ENCODE results near the gene ADPRM.

ADPRM gene

DNA sequence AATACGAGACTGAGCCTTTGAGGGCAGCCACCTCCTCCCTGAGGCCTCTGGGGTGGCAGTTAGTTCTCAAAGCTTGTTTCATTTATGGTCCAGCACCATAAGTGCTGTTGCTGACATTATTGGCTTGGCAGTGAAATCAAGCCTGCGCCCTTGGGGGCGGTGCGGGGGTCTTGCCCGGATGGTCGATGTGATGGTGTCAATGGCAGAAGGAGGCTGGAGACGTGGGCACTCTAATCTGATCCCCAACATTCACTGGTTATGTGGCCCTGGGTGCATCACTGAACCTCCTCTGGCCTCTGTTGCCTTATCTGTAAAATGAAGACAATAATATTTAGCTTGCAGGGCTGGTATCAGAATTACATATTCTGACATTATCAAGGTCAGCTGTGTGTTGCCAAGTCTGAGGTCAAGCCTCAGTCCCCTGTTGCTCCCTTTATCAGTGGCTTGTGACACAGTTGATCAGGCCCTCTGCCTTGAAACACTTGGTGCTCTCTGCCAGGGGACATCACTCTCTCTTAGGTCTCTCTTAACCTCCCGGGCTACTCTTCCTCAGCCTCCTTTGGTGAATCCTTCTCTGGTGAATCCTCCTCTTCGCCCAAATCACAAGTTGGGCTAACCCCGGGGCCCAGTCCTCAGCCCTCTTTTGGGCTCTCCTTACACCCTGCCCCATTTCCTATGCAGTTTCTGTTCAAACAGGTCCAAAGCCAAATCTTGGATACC lies 44.2 kb downstream of the ADPRM start:
- no peak for TF ChIP-seq ZNF274 (IDR thresholded peaks at IDR 0.05; ENCODE audit: low read depth, low read length)
- H3K4me3 ChIP-seq (ENCODE audit: low read length): no peak overlapping the region

DNA sequence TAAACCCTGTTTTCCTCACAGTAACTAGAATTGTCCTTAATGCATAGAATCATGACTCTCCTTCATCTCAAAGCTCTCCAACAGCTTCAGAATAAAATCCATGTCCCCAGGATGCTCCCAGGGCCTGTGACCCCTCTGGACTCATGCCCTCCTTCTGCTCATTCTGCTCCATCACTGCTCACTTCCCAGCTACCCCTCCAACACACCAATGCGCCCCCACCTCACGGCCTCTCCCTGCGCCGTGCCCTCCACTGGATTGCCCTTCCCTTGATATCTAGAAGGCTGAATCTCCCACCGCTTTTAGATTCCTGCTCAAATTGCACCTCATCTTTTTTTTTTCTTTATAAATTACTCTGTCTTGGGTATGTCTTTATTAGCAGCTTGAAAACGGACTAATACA lies 45.0 kb downstream of the ADPRM start:
- H3K4me3 ChIP-seq (ENCODE audit: low read length): no peak overlapping the region
- no peak for TF ChIP-seq ZNF274 (IDR thresholded peaks at IDR 0.05; ENCODE audit: low read depth, low read length)

GRCh38 chr17:10743316-10744009 lies 46.1 kb downstream of the ADPRM start:
- H3K4me3 ChIP-seq (ENCODE audit: low read length): no peak overlapping the region
- no peak for TF ChIP-seq ZNF274 (IDR thresholded peaks at IDR 0.05; ENCODE audit: low read depth, low read length)

- TF ChIP-seq ZNF274 (IDR thresholded peaks at IDR 0.05; ENCODE audit: low read depth, low read length): no peak
Observed at GRCh38 chr17:10744501-10745000, 47.2 kb downstream of the ADPRM start.

GRCh38 chr17:10745231-10745630 lies 47.8 kb downstream of the ADPRM start:
- TF ChIP-seq ZNF274 (IDR thresholded peaks at IDR 0.05; ENCODE audit: low read depth, low read length): no peak
- H3K4me3 ChIP-seq (ENCODE audit: low read length): no peak overlapping the region

More at GRCh38 chr17:10744501-10745000, 47.2 kb downstream of the ADPRM start:
- no peak overlapping the region for H3K4me3 ChIP-seq (ENCODE audit: low read length)

DNA sequence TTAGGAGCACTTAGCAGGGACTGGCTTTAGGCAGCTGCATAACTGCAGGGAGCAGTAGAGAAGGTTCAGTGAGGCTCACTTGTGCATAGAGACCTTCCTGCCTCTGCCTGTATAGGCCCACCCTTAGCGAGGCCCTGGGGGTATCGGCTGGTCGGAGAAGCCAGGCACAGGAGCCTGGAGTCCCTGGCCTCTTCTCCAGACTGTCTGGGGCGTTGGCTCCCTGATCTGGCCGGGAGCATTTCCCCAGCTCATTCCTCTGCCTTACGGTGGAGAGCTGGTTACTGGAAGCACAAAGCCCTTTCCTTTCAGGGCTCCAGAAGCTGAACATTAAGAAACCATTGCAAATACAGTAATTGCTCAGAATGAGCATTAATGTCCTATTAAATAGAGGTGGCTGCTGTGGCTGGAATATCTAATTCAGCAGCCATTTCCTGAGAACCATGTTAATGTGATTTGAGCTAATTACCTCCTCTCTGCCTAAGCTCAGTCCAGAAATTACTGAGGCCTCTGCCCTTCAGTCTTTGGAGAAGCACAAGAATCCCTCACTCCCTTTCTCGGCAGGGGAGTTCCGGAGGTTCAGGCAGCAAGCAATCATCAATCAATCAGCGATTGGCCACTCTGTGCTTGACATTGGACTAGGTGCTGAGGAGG lies 51.3 kb downstream of the ADPRM start:
- TF ChIP-seq ZNF274 (IDR thresholded peaks at IDR 0.05; ENCODE audit: low read depth, low read length): no peak
- no peak overlapping the region for H3K4me3 ChIP-seq (ENCODE audit: low read length)

- TF ChIP-seq ZNF274 (IDR thresholded peaks at IDR 0.05; ENCODE audit: low read depth, low read length): no peak
Observed at GRCh38 chr17:10750210-10750609, 52.8 kb downstream of the ADPRM start.

GRCh38 chr17:10751563-10751962 lies 54.2 kb downstream of the ADPRM start:
- no peak for TF ChIP-seq ZNF274 (IDR thresholded peaks at IDR 0.05; ENCODE audit: low read depth, low read length)
- no peak overlapping the region for H3K4me3 ChIP-seq (ENCODE audit: low read length)

More at GRCh38 chr17:10750210-10750609, 52.8 kb downstream of the ADPRM start:
- no peak overlapping the region for H3K4me3 ChIP-seq (ENCODE audit: low read length)

GRCh38 chr17:10752696-10753095 lies 55.3 kb downstream of the ADPRM start:
- H3K4me3 ChIP-seq (ENCODE audit: low read length): no peak overlapping the region
- no peak for TF ChIP-seq ZNF274 (IDR thresholded peaks at IDR 0.05; ENCODE audit: low read depth, low read length)

GRCh38 chr17:10754109-10754508 lies 56.7 kb downstream of the ADPRM start:
- no peak overlapping the region for H3K4me3 ChIP-seq (ENCODE audit: low read length)
- no peak for TF ChIP-seq ZNF274 (IDR thresholded peaks at IDR 0.05; ENCODE audit: low read depth, low read length)

- TF ChIP-seq ZNF274 (IDR thresholded peaks at IDR 0.05; ENCODE audit: low read depth, low read length): no peak
- H3K4me3 ChIP-seq (ENCODE audit: low read length): no peak overlapping the region
Observed at GRCh38 chr17:10754861-10755591, 57.6 kb downstream of the ADPRM start.

DNA sequence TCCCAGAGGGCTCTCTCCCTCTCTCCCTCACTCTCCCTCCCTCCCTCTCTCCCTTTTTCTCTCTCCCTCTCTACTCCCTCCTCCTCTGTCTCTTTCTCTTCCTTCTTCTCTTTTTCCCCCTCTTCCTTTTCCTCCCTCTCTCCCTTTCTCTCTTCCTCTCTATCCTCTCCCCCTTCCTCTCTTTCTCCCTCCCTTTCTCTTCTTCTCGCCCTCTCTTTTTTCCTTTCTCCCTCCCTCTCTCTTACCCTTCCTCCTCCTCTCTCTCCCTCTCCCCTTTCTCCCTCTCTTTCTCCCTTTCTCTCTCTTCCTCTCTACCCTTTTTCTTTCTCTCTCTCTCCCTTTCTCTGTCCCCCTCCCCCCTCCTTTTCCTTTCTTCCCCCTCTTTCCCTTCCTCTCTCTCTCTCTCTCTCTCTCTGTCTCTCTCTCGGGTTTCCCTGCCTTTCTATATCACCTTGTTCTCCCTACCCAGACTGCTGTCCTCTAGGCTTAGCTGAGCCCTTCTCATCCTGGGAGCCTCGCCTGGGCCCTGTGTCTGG lies 58.3 kb downstream of the ADPRM start:
- TF ChIP-seq ZNF274 (IDR thresholded peaks at IDR 0.05; ENCODE audit: low read depth, low read length): no peak
- no peak overlapping the region for H3K4me3 ChIP-seq (ENCODE audit: low read length)

- H3K4me3 ChIP-seq (ENCODE audit: low read length): no peak overlapping the region
- TF ChIP-seq ZNF274 (IDR thresholded peaks at IDR 0.05; ENCODE audit: low read depth, low read length): no peak
Observed at GRCh38 chr17:10756185-10756584, 58.8 kb downstream of the ADPRM start.

DNA sequence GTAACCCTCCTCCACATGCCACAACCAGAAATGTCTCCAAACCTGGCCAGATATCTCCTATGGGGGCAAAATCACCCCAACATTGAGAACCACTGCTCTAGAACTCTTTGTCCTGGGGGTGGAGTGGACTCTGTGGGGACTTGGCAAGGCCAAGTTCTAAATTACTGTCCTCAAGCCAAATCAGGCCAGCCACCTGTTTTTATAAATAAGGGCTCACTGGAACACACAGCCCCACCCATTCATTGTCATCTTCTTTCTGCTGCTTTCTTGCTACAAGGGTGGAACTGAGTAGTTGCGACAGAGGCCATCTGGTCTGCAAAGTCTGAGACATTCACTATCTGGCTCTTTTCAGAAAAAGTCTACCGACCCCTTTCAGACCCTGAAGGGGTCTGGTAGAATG lies 59.2 kb downstream of the ADPRM start:
- H3K4me3 ChIP-seq (ENCODE audit: low read length): no peak overlapping the region

More for the DNA sequence above, 59.2 kb downstream of the ADPRM start:
- TF ChIP-seq ZNF274 (IDR thresholded peaks at IDR 0.05; ENCODE audit: low read depth, low read length): no peak

Data from GM08714 (cell line).